T-helper 1 cell treated with Interleukin-12 subunit alpha and Interleukin-12 subunit beta and Interleukin-4 antibody, amounts not matched to agents 30 μg/mL and 1 μg/mL, for 36 hours (primary cell): ENCODE data around the gene NSMF.

ENCODE experiments used
- H3K27ac Mint-ChIP-seq: one replicate; pipeline ENCODE4 v1.8.0; 2021; ENCODE audit warnings: mild to moderate bottlenecking, mixed read lengths
- H3K27me3 Mint-ChIP-seq: one replicate; pipeline ENCODE4 v1.8.0; 2021; ENCODE audit warnings: low read depth, mixed read lengths
- H3K36me3 Mint-ChIP-seq: one replicate; pipeline ENCODE4 v1.8.0; 2021; ENCODE audit warnings: low read depth, mixed read lengths
- H3K4me1 Mint-ChIP-seq: one replicate; pipeline ENCODE4 v1.8.0; 2021; ENCODE audit warnings: low read depth, mixed read lengths
- H3K4me3 Mint-ChIP-seq: one replicate; pipeline ENCODE4 v1.8.0; 2021; ENCODE audit warnings: mild to moderate bottlenecking, moderate library complexity, mixed read lengths
- H3K9me3 Mint-ChIP-seq: one replicate; pipeline ENCODE4 v1.8.0; 2021; ENCODE audit warnings: mixed read lengths

The NSMF gene

GRCh38 chr9:137404961-137405567 lies 54.1 kb downstream of the NSMF start:
- Mint-ChIP-seq H3K4me3 (no peak overlapping the region), H3K27me3 (peaks cover 8% of the 10 kb centered on the region)

GRCh38 chr9:137403269-137403668 lies 55.9 kb downstream of the NSMF start:
- Mint-ChIP-seq H3K4me1 (no peaks in the 10 kb centered on the region), H3K27ac (no peak overlapping the region), H3K4me3 (no peak overlapping the region), H3K36me3 (peaks cover 1% of the 10 kb centered on the region), H3K9me3 (no peaks in the 10 kb centered on the region), H3K27me3 (peaks cover 8% of the 10 kb centered on the region)

More at GRCh38 chr9:137404961-137405567, 54.1 kb downstream of the NSMF start:
- Mint-ChIP-seq H3K27ac (no peak overlapping the region), H3K9me3 (no peaks in the 10 kb centered on the region), H3K36me3 (peaks cover 1% of the 10 kb centered on the region), H3K4me1 (no peaks in the 10 kb centered on the region)

- Mint-ChIP-seq H3K4me3 (no peak overlapping the region), H3K36me3 (peaks cover 1% of the 10 kb centered on the region), H3K9me3 (no peaks in the 10 kb centered on the region), H3K4me1 (no peaks in the 10 kb centered on the region), H3K27ac (no peak overlapping the region), H3K27me3 (peaks cover 8% of the 10 kb centered on the region)
These were observed 56.4 kb downstream of the NSMF start for GRCh38 chr9:137402746-137403145.

GRCh38 chr9:137398561-137399468 lies 60.3 kb downstream of the NSMF start:
- Mint-ChIP-seq H3K9me3 (no peaks in the 10 kb centered on the region), H3K4me1 (no peaks in the 10 kb centered on the region), H3K27ac (no peak overlapping the region), H3K4me3 (no peak overlapping the region), H3K36me3 (peaks cover 1% of the 10 kb centered on the region), H3K27me3 (no peaks in the 10 kb centered on the region)

- no peak overlapping the region for H3K27ac Mint-ChIP-seq
- no peak overlapping the region for H3K4me3 Mint-ChIP-seq
- no peaks in the 10 kb centered on the region for H3K9me3 Mint-ChIP-seq
- H3K4me1 Mint-ChIP-seq, result no peaks in the 10 kb centered on the region
- peaks cover 1% of the 10 kb centered on the region for H3K36me3 Mint-ChIP-seq
- H3K27me3 Mint-ChIP-seq, result no peaks in the 10 kb centered on the region
These were observed 61.3 kb downstream of the NSMF start for GRCh38 chr9:137397675-137398423.
